Brain microvascular endothelial cell (primary cell): ENCODE results near the gene ZMYM2.
A peak's percentile ranks its signal among the peaks of the same experiment; 100 is the strongest.
"Not testable (repeated sequence)": the region's sequence is repeated elsewhere in the genome, so short reads cannot be mapped to it uniquely, and the experiment has no call there.

ENCODE experiments used
- DNase-seq: peaks from one replicate; pipeline ENCODE4 v3.0.0-alpha.2; 2020
- H3K27ac ChIP-seq: fragments of 250-450 bp; sonication (Bioruptor Pico); 2 replicates; pipeline ENCODE4 v1.5.1; 2020; ENCODE audit warnings: mild to moderate bottlenecking, moderate library complexity
- H3K27me3 ChIP-seq: fragments of 250-450 bp; sonication (Bioruptor Pico); replicated peaks from 2 replicates; pipeline ENCODE4 v1.5.1; 2020; ENCODE audit warnings: mild to moderate bottlenecking
- H3K36me3 ChIP-seq: fragments of 250-450 bp; sonication (Bioruptor Pico); replicated peaks from 2 replicates; pipeline ENCODE4 v1.5.1; 2020; ENCODE audit warnings: mild to moderate bottlenecking
- H3K4me3 ChIP-seq: 2 replicates; pipeline ENCODE4 v1.5.1; 2011; ENCODE audit warnings: low read depth, mild to moderate bottlenecking, control low read depth, low read length, moderate library complexity
- in situ Hi-C: cut with HindIII; loops from 2 replicates; pipeline ENCODE4 v1.10.0; 2017; ENCODE audit warnings: low sequenced_read_pairs, low pct_ligation_motif_present
- TF ChIP-seq, protein P1 (sequence below): IDR thresholded peaks from 2 replicates; pipeline ENCODE4 v1.5.1; 2011; ENCODE audit warnings: low read depth, mild to moderate bottlenecking, moderate library complexity, low read length, control low read depth, inconsistent platforms; ENCODE audit errors: missing control alignments

ZMYM2 gene

DNA sequence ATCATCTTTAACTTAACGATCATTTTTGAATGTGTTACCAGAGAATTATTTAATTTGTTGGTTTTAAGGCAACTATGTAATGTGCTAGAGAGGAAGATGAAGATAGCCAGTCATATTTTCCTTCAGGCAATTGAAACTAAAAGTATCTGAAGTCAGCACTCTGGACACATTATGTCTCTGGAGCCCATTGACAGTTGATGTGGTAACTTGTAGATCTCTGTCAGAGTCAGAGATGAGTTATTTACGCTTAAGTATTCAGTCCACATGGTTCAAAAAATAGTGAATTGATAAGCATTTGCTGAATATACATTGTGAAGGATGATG is 2.1 kb downstream of the ZMYM2 start:
- Histone ChIP-seq H3K27me3 (no peaks in the 10 kb centered on the region), H3K36me3 (peaks cover 7% of the 10 kb centered on the region), H3K4me3 (peak overlapping the region; percentile 82), H3K27ac (no peak overlapping the region)
- no peak for DNase-seq
- TF ChIP-seq, protein P1, sequence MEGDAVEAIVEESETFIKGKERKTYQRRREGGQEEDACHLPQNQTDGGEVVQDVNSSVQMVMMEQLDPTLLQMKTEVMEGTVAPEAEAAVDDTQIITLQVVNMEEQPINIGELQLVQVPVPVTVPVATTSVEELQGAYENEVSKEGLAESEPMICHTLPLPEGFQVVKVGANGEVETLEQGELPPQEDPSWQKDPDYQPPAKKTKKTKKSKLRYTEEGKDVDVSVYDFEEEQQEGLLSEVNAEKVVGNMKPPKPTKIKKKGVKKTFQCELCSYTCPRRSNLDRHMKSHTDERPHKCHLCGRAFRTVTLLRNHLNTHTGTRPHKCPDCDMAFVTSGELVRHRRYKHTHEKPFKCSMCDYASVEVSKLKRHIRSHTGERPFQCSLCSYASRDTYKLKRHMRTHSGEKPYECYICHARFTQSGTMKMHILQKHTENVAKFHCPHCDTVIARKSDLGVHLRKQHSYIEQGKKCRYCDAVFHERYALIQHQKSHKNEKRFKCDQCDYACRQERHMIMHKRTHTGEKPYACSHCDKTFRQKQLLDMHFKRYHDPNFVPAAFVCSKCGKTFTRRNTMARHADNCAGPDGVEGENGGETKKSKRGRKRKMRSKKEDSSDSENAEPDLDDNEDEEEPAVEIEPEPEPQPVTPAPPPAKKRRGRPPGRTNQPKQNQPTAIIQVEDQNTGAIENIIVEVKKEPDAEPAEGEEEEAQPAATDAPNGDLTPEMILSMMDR, result no peak
- in situ Hi-C loops, result no loop called here

DNA sequence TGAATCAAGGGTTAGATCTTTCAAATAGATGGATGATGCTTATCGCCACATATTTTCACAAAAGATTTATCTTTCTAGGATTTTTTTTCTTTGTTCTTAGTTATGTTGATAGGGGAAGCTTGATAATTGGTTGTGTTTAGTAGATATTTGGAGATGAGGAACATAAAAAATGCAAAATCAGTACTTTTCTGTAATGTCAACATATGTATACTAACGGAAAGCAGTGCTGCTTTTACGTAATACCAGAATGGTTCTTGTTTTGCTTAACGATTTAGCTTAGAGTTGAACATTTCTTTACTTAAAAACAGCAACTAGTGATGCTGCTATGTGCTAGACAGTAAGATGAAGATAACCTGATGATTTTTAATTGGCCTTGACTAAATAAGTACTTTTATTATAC is 3.0 kb downstream of the ZMYM2 start:
- Histone ChIP-seq H3K27ac (no peak overlapping the region), H3K4me3 (no peak overlapping the region), H3K36me3 (peaks cover 10% of the 10 kb centered on the region), H3K27me3 (no peaks in the 10 kb centered on the region)
- DNase-seq, result no peak
- TF ChIP-seq, protein P1, result no peak
- in situ Hi-C loops, result no loop called here

DNA sequence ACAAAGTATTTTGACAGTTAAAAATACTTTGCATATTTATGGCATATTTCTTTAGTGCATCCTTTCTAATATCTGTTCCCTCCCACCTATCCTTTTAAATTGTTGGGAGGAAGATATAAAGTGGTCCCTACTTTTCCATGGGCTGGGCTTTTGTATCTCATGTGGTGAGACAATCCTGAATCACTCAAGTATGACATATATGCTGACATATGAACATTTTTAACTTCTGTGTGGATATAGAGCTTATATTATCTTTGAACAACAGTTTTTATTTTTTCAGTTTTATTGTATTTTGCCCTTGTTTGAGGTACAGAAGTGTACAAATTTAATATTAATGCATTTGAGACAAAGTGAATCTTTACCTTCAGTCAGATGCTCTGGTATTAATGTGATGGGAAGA is 3.4 kb downstream of the ZMYM2 start:
- in situ Hi-C loops, result no loop called here
- H3K27me3 ChIP-seq, result no peaks in the 10 kb centered on the region
- no peak overlapping the region for H3K27ac ChIP-seq
- H3K36me3 ChIP-seq, result peaks cover 11% of the 10 kb centered on the region
- no peak for DNase-seq
- no peak overlapping the region for H3K4me3 ChIP-seq
- TF ChIP-seq, protein P1, result no peak

DNA sequence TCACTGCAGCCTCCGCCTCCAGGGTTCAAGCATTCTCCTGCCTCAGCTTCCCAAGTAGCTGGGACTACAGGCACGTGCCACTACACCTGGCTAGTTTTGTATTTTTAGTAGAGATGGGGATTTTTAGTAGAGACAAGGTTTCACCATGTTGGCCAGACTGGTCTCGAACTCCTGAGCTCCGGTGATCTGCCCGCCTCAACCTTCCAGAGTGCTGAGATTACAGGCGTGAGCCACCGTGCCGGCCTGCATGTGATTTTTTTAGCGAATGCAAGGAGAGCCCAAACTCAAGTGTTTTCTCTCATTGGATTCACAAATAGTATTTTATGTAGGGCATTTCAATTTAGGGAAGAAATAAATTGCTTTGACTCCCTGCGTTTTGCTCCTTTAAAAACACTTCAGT is 4.4 kb downstream of the ZMYM2 start:
- H3K27ac ChIP-seq, result no peak overlapping the region
- no peak overlapping the region for H3K4me3 ChIP-seq
- TF ChIP-seq, protein P1, result no peak
- peaks cover 11% of the 10 kb centered on the region for H3K36me3 ChIP-seq
- DNase-seq, result no peak
- H3K27me3 ChIP-seq, result no peaks in the 10 kb centered on the region
- in situ Hi-C loops, result no loop called here

DNA sequence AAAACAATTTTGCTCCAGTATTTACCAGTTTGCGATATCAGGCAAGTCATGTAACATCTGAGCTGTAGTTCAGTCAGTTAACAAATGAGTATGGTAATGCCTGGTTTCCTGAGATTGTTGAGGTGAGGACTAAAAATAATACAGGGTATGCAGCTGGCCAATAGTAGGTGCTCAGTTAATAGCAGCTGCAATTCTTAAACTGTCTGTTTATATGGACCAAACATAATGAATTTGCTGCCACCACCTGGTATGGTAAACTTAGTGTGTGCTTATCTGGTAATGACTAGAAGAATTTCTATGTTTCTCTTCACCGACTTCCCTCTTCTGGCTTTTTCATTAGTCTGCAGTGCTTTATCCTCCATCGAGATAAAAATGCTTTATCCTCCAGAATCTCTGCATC is 9.1 kb downstream of the ZMYM2 start:
- peaks cover 13% of the 10 kb centered on the region for H3K36me3 ChIP-seq
- DNase-seq, result no peak
- TF ChIP-seq, protein P1, result no peak
- H3K27me3 ChIP-seq, result no peaks in the 10 kb centered on the region
- H3K27ac ChIP-seq, result no peak overlapping the region
- no peak overlapping the region for H3K4me3 ChIP-seq
- in situ Hi-C loops, result no loop called here

DNA sequence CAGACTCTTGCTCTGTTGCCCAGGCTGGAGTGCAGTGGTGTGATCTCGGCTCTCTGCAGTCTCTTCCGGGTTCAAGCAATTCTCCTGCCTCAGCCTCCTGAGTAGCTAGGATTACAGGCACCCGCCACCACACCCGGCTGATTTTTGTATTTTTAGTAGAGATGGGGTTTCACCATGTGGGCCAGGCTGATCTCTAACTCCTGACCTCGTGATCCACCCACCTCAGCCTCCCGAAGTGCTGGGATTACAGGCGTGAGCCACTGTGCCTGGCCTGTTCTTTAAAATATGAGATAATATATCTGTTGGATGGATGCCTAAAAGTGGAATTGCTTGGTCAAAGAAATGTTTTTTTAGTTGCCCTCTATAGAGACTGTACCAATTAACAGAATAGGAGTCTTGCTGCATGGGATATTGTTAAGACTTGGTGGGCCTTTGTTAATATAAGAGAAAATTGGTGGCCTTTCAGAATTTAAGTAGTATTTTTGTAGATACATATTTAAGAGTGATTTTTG is 16.0 kb downstream of the ZMYM2 start:
- DNase-seq, H3K4me3 ChIP-seq, in situ Hi-C loops, H3K27me3 ChIP-seq, H3K36me3 ChIP-seq, H3K27ac ChIP-seq: not testable (repeated sequence)
